ENCODE data around the gene LUC7L3.

Gene LUC7L3

GRCh38 chr17:50685334-50685665 lies 34.1 kb upstream of the LUC7L3 start:
- in situ Hi-C loops (cut with MboI; ENCODE audit: low pct_unique_long_range_greater_than_20kb, low sequenced_read_pairs) = no loop called here
- DNase-seq = no peak

DNA sequence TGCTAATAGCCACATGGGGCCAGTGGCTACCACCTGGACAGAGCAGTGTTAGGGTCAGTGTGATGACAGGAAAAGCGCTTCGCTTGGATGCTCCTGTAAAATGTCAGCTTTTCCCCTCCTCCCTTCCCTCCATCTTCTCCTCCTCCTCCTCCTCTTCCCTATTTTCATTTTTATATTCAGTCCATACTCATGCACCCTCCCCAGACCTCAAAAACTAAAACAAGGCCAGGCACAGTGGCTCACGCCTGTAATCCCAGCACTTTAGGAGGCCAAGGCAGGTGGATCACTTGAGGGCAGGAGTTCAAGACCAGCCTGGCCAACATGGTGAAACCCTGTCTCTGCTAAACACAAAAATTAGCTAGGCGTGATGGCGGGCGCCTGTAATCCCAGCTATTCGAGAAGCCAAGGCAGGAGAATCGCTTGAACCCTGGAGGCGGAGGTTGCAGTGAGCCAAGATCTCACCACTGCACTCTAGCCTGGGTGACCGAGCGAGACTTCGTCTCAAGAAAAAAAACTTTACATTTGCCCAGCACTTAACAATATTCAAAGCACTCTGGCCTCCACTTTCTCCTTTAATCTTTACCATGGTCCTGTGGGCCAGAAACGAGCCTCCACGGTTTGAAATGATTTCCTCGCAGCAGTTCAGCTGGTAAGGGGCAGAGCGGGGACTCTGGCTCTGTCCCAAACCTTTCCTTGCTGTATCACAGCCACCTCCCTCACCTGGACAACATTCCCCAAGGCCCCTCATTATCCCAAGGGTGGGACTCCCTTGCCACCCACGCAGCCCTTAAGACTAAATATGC lies 33.5 kb upstream of the LUC7L3 start:
- DNase-seq = no peak
- in situ Hi-C loops (cut with MboI; ENCODE audit: low pct_unique_long_range_greater_than_20kb, low sequenced_read_pairs) = no loop called here

DNA sequence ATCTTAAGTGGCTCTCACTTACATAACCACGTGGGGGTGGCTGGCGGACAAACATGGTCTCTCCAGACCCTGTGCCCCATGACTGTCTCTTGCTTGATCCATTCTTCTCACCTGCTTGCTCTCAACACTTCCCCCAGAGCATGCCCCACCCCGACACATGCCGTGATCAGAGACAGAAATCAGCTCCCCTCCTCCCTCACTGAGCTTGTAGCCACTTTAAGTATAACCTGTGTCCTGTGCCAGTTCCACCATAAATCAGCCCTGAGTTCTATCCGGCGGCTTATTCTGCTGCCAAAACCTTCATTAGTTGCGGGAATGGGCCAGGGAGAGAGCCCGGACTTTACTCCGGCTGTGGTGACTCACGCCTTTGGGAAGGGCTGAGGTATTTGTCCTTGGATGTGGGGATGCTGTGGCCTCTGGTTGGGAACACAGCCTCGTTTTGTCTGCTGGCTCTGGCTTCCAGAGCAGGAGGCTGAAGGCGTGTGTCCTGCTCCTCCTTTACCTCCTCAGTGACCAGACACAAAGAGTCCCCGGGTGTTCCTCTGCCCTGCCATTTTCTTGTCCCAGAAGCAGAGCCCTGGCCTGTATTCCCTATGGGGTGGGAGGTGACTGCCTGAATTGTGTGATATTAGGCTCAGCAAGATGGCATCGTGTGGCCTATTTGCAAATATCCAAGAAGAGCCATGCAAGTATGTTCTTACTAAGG lies 32.8 kb upstream of the LUC7L3 start:
- no peak for DNase-seq

DNA sequence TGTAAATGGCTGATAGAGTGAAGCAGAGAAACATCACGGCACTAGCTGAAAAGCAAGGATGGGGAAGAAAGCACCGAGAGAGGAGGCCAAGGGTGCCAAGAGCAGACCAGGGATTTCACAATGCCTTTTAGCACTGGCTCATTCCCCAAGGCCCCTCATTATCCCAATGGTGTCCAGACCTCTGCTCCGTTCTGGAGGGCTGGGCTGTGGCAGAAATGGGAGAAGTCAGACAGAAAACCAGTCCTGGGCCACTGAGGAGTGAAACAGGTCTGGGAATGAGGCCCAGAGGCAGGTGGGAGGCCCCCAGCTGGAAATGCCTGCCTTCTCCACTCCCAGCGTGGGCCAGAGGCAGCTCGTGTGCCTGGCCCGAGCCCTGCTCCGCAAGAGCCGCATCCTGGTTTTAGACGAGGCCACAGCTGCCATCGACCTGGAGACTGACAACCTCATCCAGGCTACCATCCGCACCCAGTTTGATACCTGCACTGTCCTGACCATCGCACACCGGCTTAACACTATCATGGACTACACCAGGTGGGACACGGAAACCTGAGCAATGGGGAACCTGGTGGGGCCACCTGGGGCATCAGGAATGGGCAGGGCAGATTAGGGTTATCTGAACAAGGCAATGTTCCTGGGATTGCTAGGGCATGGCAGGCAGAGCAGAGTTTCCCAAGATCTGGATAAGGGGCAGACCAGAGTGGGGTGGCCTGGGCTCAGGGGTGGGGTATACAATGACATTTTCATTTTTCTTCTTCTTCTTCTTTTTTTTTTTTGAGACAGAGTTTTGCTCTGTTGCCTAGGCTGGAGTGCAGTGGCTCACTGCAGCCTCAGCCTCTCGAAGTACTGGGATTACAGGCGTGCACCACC lies 32.0 kb upstream of the LUC7L3 start:
- no peak for DNase-seq
- in situ Hi-C loops (cut with MboI; ENCODE audit: low pct_unique_long_range_greater_than_20kb, low sequenced_read_pairs) = no loop called here

More for the DNA sequence above, 32.8 kb upstream of the LUC7L3 start:
- in situ Hi-C loops (cut with MboI; ENCODE audit: low pct_unique_long_range_greater_than_20kb, low sequenced_read_pairs) = no loop called here

- in situ Hi-C loops (cut with MboI; ENCODE audit: low pct_unique_long_range_greater_than_20kb, low sequenced_read_pairs) = no loop called here
- DNase-seq = no peak
Measured at GRCh38 chr17:50688245-50688644, 31.2 kb upstream of the LUC7L3 start.

DNA sequence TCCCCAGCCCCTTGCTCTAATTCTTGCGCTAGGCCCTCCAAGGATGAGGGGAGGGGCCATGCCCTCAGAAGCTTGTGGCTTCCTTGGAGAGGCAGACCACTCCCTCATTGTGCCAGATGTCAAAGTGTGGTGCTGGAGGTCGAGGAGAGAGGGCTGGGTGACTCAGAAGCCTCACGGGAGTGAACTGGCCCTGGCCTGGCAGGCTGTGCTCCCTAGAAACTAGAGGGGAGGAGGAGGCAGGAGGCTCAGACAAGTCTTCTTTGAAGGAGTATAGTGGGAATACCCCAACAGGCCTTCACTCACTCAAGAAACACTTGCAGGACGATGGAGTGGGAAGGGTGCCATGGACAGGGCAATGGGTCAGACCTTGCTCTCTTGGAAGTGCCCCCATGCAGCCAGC lies 30.2 kb upstream of the LUC7L3 start:
- DNase-seq = no peak
- in situ Hi-C loops (cut with MboI; ENCODE audit: low pct_unique_long_range_greater_than_20kb, low sequenced_read_pairs) = no loop called here

GRCh38 chr17:50689956-50690886 lies 29.2 kb upstream of the LUC7L3 start:
- no peak for DNase-seq

GRCh38 chr17:50690887-50691549 lies 28.4 kb upstream of the LUC7L3 start:
- in situ Hi-C loops (cut with MboI; ENCODE audit: low pct_unique_long_range_greater_than_20kb, low sequenced_read_pairs) = no loop called here
- DNase-seq = no peak

More at GRCh38 chr17:50689956-50690886, 29.2 kb upstream of the LUC7L3 start:
- in situ Hi-C loops (cut with MboI; ENCODE audit: low pct_unique_long_range_greater_than_20kb, low sequenced_read_pairs) = no loop called here

GRCh38 chr17:50691550-50692447 lies 27.6 kb upstream of the LUC7L3 start:
- in situ Hi-C loops (cut with MboI; ENCODE audit: low pct_unique_long_range_greater_than_20kb, low sequenced_read_pairs) = no loop called here
- no peak for DNase-seq

DNA sequence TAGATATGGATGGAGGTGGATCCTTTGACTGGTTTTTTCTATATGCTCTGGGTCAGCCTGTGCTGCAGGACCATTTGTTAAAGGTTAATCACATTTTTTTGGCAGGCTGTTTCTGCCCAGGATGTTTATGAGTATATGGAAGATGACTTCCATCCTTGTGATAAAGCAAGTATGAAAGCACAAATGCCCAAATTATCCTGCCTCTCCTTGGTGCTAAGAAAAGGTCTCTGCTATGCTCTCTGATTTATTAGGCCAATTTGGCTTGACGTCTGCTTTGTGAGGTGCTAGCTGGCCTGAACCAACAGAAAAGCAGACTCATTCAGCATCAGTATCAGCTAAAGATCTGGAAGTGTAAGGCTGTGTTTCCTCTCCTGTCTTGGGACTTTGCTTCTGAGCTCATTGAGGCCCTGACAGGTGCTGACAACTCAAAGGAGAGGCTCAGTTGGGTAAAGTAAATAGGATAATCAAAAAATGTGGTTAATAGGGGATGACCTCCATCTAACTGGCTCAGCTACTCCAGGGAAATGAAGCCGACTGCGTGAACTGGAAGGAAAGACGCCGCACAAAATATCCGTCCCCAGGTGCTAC lies 26.9 kb upstream of the LUC7L3 start:
- in situ Hi-C loops (cut with MboI; ENCODE audit: low pct_unique_long_range_greater_than_20kb, low sequenced_read_pairs) = no loop called here
- DNase-seq = no peak

- in situ Hi-C loops (cut with MboI; ENCODE audit: low pct_unique_long_range_greater_than_20kb, low sequenced_read_pairs) = no loop called here
- DNase-seq = no peak
Measured at GRCh38 chr17:50693036-50693682, 26.2 kb upstream of the LUC7L3 start.

DNA sequence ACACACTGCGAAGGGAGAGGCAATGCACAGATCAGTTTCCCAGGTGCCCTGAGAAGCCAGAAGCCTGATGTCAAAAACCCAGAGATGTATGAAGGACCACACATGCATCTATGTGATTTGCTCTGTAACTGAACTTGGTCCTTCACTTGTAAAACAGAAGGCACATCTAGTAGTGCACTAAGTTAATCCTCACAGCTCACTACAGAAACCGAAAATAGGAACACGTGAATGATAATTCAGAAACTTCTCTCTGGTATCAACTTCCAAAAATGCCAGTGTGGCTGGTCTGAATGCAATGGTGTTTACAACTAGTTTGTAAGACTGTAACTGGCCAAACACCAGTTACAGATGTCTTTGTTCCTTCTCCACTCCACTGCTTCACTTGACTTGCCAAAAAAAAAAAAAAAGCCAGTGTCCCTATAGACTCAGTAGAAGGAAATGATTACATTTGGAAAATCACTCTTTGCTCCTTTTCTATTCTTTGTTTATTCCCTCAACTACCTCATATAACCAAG lies 23.0 kb upstream of the LUC7L3 start:
- DNase-seq = no peak
- in situ Hi-C loops (cut with MboI; ENCODE audit: low pct_unique_long_range_greater_than_20kb, low sequenced_read_pairs) = no loop called here

DNA sequence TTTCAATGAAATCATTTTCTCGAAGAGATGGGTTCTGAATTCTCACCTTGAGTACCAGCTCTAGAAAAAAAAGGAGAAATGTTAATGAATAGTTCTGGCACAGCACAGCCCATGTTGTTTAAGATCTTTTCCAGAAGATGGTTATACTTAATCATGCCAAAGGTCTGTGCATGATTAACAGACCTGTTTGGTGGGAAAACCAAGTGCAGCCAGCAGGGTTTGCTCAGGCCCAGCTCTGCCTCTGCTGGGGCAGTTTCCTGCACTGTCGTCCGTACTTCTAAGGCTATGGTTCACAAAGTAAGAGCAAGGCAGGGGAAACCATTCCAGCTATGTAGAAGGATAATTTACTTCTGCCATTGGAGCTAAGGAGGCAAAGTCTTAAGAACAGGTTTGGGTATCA lies 22.3 kb upstream of the LUC7L3 start:
- DNase-seq = no peak
- in situ Hi-C loops (cut with MboI; ENCODE audit: low pct_unique_long_range_greater_than_20kb, low sequenced_read_pairs) = no loop called here

DNA sequence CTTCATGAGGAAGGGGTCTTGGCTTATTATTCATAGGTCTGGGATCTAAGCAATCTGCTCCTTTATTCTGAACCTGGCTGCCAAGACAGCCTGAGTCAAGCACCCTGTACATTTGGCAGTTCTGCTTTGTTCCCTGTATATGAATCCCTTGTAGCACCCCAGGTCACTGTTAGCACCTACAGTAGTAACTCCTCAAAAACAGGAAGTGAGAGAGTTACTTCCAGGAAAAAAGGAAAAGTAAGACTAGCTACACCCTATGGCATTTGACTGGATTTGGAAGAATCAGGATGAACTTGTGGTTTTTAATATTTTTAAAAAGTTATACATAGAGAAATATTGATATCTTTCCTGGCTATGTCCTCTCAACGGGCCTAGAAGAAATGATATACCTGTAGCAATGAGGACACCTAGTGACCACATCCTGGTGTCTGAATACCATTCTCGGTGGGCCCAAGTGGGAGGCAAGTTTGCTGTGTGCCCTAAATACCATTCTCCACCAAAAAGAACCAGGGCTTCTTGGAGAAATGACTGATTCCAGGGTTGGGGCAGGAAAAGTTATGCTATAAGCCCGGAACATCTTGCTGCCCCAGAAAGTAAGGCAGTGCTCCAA lies 21.6 kb upstream of the LUC7L3 start:
- in situ Hi-C loops (cut with MboI; ENCODE audit: low pct_unique_long_range_greater_than_20kb, low sequenced_read_pairs) = no loop called here

DNA sequence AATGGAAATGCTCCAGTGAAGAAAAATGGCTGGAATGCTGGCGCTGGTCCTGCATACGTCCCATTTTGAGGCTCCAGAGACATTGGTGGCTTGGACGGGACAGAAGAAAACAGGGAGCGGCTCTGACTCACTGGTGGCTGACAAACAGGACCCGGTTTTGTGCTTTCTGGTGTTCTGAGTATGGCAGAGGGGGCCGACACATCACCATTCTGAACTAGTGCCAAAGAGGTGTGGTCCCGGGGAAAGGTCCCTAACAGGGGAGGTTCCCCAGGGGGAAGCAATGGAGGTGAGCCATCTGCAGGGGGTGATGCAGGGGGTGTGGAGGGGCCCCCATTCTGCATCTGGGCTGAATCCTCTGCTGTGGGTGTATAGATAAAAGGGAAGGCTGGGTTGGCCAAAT lies 20.0 kb upstream of the LUC7L3 start:
- in situ Hi-C loops (cut with MboI; ENCODE audit: low pct_unique_long_range_greater_than_20kb, low sequenced_read_pairs) = no loop called here
- DNase-seq = no peak

More for the DNA sequence above, 21.6 kb upstream of the LUC7L3 start:
- no peak for DNase-seq

DNA sequence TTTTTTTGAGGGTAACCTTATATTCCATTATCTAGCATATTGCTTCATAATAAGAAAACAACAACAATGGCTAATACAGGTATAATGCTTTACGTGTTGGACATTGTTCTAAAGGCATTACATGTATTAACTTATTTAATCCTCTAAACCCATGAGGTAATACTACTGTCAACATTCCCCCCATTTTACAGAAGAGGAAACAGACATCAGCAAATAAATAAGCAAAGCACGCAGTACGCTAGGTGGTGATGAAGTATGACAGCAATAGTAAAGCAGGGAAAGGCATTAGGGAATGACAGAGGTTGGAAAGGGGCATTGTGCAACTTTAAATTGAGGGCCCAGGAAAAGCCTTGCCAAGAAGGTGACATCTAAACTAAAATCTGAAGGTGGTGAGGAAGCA lies 16.2 kb upstream of the LUC7L3 start:
- in situ Hi-C loops (cut with MboI; ENCODE audit: low pct_unique_long_range_greater_than_20kb, low sequenced_read_pairs) = no loop called here

More for the DNA sequence above, 16.2 kb upstream of the LUC7L3 start:
- DNase-seq = no peak

Measured in KBM-7 (cell line).